ENCODE measurements around the gene DDX3X.
A peak's percentile ranks its signal among the peaks of the same experiment; 100 is the strongest.
"Not testable (repeated sequence)": the region's sequence is repeated elsewhere in the genome, so short reads cannot be mapped to it uniquely, and the experiment has no call there.

DDX3X gene

DNA sequence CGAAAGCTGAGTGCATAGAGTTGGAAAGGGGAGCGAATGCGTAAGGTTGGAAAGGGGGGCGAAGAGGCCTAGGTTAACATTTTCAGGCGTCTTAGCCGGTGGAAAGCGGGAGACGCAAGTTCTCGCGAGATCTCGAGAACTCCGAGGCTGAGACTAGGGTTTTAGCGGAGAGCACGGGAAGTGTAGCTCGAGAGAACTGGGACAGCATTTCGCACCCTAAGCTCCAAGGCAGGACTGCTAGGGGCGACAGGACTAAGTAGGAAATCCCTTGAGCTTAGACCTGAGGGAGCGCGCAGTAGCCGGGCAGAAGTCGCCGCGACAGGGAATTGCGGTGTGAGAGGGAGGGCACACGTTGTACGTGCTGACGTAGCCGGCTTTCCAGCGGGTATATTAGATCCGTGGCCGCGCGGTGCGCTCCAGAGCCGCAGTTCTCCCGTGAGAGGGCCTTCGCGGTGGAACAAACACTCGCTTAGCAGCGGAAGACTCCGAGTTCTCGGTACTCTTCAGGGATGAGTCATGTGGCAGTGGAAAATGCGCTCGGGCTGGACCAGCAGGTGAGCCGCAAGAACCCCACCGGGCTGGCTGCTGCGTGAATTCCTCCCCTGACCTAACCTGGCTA is at the start of gene DDX3X:
DDX3X (plus strand) TSS at position 419 of the 619 bp plus-strand sequence; CDS start at position 510, 91 bp downstream.
- DNase-seq: peak; percentile 89

DNA sequence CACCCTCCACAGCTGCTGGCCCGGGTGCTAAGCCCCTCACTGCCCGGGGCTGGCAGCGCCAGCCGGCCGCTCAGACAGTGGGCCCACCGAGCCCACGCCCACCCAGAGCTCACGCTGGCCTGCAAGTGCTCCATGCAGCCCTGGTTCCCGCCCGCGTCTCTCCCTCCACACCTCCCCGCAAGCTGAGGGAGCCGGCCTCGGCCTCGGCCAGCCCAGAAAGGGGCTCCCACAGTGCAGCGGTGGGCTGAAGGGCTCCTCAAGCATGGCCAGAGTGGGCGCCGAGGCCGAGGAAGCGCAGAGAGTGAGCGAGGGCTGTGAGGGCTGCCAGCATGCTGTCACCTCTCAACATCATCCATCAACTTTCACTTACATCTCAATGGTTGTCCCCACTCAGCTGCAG is 48.0 kb upstream of the DDX3X start:
- not testable (repeated sequence) for DNase-seq

DNA sequence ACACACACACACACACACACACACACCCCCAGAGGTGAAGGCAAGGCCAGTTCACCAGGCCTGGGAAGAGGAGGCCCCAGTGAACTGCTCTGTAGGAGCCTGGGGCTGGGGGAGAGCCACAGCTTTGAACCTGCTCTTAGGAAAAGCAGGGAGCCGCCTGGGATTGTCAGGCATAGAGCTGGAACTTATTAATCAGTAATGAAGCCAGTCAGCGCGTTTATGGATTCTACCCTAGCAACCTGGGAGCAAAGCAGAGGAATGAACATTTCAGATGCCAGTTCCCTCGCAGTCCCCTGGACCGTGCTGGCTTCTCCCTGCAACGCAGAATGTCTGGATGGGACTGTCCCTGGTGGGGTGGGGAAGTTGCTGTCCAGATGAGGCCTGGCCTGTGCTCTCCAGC is 45.3 kb upstream of the DDX3X start:
- DNase-seq: no peak

DNA sequence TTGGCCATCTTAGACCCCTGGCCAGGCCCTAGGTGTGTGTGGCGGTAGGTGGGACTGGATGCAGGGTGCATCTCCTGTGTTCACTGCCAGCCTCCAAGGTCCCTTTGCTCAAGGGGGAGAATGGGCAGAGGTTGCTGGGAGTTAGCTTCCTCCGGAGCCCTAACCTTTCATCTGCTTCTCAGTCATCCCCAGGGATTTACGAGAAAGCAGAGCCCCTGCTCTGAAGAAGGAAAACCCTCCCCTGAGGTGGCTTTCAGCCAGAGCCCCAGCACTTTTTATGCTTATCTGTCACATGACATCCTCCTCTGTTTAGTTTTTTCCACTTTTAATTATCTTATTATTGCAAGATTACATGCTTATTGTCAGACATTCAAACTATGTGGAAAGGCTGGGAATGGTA is 44.9 kb upstream of the DDX3X start:
- DNase-seq: no peak

DNA sequence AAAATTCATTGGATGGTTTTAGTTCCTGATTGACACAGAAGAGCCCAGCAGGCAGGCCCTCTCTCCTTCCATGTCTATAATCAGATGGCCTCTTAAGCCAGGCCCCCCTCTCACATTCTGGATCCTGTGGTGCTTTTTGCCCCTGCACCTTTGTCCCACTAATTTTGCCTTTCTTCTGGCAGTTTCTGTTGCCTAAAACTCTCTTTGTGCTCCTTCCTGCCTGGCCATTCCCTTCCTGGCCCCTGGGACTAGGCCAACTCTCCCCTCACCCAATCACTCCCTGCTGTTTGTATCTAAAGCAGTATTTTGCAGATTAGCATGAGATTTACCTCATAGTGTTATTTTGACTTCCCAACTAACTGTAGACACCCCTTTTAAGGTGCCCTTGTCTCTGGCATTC is 42.7 kb upstream of the DDX3X start:
- no peak for DNase-seq

DNA sequence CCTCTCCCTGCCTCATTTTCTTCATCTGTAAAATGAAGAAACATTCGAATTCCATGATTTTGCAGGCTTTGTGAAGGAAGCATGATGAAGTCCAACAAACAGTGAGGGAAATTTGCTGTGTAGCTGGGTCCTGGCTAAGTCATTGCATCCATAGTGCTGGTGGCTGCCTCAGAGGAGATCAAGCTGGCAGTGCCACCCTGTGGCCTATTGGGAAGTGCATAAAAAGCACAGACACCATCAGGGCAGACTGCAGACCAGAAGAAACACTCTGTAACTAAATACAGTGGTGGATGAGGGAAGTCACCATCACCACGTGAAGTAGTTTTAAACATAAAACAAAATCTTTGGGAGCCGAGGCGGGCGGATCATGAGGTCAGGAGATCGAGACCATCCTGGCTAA is 40.7 kb upstream of the DDX3X start:
- DNase-seq: no peak

DNA sequence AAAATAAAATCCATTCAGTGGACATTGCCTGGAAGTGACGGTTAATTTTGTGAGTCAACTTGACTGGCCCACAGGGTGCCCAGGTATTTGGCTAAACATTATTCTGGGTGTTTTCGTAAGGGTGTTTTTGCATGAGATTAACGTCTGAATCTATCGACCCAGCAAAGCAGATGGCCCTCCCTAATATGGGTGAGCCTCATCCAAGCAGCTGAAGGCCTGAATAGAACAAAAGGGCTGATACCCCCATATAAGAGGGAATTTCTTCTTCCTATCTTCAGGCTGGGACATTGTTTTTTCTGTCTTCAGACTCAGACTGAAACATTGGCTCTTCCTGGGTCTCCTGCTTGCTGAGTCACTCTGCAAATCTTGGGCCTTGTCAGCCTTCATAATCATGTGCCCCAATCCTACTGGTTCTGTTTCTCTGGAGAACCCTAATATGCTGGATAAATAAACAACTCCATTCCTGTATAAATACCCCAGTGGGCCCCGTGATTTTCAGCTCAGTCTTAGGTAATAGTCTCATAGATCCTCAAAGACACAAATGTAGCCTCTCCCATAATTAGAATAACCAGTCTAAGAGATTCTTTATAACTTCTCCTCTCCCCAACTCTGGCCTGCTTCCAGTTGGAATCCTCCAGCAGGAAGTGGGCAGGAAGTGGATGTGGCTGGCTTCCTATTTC is 33.1 kb upstream of the DDX3X start:
- DNase-seq: no peak

DNA sequence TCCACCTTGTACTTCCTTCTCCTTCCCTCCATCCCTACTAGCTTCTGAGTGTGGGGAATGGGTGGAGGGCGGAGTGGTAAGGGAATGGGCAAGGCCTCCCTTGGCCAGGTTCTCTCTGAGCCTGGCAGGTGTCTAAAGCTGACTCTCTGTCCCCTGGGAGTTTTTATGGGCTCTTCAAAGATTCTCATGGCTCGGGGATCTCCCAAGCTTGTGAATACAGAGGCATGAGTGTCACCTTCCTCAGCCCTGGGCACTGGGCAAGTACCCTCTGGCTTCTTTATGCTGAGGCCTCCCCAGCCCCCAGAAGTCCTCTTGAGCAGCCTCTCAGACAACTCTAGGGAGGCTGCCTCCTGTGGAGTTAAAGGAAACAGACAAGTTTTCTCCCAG is 32.5 kb upstream of the DDX3X start:
- no peak for DNase-seq

DNA sequence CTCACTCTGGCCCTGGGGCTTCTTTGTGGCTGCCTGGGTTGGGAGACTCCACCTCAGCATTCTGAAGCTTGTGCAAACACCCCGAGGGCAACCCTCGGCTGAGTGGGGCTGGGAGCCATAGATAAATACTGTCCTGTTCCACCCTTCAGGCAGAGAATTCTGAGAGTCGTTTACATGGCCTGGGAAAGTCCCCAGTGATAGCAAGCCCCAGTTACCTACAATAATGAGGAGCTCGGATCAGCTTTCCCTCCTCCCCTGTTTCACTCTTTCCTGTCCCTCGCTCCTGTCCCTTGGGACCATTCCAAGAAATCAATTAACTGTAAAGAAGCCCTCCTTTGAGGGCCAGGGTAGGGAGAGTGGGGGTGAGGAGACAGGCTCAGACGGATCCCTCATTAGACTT is 31.6 kb upstream of the DDX3X start:
- DNase-seq: no peak

DNA sequence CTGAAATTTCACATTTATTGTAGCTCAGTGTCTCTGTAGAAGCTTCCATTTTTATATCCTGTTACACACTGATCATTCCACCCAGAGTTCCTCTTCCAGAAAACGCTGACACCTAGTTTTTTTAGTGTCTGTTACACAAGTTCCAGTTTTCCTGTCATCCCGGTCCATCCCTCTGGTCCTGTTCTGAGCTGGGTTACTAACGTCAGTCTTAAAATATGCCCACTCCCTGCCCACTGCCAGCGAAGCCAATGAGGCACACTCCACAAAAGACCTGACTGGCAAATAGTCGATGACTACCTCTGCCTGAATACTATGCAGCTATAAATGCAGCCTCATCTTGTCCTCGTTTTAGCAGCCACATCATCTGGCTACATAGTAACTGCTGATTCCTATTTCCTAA is 30.9 kb upstream of the DDX3X start:
- DNase-seq: no peak

DNA sequence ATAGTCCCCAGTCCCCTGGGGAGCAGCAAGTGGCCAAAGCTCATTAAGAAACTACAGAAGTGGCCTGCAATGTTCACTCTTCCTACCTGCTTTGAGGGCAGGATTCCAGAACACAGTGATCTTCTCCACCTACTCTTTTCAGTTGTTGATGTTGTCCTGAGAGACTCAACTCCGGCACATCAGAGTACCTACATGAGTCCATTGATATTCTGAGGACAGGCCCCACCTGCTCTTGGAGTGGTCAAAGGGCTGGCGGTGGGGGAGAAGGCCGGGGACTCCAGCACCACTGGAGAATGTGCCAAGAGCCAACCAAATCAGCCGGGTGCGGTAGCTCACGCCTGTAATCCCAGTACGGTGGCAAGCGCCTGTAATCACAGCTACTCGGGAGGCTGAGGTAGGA is 29.8 kb upstream of the DDX3X start:
- no peak for DNase-seq

DNA sequence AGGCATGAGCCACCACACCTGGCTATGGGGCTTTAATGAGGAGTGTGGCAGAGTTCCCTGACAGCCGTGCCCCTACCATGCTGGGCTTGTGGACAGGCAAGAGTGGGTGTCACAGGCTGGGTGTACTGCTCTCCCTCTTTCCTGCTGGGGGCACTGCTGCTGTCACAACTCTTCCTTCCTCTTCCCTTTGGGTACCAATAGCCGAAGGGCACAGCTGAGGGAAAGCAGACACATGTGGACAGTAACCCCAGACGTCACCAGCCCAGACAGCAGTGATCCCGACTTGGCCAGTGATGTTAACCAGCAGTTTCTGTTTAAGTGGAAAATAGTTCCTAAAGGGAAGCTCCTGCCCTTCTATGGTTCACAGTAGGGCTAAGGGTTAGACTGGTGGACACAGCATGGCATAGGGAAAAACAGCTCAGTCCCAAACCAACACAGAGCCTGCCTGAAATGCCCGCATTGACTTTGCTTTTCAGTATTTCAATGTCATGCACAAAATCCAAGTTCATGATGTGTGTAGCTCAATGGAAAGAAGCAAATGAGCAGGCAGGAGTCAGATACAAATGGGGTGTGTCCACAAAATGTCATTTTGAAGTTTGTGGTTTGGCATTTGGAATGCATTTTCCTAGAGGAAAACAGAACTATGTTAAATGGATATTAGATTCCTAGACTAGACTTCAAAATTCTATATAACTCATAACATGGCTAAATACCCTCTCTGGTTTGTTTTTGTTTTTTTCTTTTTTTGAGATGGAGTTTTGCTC is 24.9 kb upstream of the DDX3X start:
- DNase-seq: no peak

DNA sequence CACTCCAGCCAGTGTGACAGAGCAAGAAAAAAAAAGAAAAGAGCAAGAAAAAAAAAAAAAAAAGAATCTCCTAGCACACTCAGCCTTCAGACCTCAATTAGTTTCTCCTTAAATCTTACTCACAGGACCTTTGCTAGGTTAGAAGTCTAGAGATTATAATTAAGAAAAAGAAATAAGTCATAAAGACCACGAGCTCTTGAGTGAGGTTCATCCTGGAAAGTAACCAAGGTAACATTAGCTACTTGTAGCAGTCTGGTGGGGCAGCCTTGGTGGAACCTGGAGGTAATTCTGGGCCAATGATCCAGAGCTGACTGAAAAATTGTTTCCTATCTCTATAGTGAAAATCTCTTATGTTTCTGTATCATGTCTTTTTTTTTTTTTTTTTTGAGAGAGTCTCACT is 21.2 kb upstream of the DDX3X start:
- no peak for DNase-seq

DNA sequence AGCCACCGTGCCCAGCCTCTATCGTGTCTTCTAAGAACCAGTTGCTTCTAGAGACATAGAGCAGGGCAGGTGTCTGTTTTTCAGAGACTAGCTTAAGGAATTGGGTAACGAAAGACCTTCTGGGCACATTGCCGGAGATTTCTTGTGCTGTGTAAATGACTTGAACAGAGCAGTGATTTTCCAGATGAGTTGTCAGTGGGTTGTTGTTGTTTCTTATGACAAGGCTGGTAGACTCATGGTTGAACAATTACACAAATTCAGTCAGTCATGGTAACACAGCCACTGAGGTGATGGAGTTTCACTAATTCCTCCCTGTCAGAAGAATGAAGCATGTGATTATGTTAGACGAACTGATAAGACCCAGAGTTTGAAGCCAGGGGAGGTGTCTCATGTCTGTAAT is 20.5 kb upstream of the DDX3X start:
- DNase-seq: no peak

DNA sequence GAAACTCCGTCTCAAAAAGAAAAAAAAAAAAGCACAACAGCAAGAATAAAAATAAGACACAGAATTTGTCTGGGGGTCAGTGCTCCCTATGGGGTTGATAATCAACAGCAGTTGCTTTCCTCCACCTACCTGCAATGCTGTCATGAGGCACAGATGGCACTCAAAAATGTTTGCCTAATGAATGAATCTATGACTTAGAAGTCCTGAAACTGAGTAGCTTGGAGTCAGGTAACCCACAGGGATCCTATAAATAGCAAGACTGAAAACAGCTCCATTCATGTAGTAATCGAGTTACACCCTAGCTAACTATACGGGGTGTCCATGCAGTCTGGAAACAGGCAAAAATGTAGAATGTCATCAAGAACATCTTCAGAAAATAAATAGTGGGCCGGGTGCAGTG is 19.8 kb upstream of the DDX3X start:
- no peak for DNase-seq

DNA sequence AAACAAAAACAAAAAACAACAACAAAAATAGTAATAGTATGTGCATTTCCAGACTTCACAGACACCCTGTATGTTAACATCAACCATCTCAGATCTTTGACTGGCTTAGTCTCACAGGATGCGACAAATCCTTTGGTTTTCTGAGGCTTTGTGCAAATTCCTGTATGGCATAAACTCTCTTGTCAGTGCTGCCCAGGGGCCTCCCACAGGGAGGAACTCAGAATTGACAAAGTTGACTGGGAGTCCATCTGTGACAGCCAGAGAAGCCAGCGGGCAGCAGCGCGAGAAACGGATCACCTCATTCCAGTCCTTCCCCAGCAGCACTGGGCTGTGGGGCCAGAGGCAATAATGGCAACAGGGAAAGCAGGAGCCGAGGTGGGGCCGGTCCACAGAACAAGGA is 19.1 kb upstream of the DDX3X start:
- no peak for DNase-seq

DNA sequence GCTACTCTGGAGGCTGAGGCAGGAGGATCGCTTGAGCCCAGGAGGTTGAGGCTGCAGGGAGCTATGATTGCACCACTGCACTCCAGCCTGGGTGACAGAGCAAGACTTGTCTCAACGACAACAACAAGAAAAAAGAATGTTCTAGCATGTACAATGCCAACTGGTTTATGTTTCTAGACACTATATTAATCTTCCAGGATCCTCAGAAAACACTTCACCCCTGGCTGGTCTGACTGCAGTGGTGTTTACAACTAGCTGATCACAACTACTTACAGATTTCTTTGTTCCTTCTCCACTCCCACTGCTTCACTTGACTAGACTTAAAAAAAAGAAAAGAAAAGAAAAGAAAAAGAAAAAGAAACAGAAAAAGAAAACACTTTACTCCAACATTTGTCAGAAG is 17.7 kb upstream of the DDX3X start:
- DNase-seq: not testable (repeated sequence)

DNA sequence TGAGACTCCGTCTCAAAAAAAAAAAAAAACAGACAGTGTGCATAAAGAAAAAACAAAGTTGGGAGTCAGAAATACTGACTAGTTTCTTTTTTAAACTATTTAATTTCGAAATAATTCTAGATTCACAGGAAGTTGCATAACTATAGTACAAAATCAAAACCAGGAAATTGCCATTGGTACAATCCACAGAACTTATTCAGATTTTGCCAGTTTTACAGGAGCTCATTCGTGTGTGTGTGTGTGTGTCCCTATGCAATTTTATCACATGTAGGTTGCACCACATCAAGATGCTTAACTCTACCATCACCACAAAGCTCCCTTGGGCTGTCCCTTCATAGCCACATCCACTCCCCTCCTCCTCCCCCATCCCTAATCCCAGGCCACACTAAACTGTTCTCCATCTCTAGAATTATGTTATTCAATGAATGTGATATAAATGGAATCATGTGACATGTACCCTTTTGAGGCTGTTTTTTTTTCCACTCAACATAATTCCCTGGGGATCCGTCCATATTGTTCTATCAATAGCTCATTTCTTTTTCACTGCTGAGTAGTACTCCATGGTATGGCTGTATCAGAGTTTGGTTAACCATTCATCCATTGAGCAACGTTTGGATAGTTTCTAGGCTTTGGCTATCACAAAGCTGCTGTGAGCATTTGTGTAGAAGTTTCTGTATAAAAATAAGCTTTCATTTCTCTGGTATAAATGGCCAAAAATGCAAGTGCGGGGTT is 16.3 kb upstream of the DDX3X start:
- DNase-seq: no peak

DNA sequence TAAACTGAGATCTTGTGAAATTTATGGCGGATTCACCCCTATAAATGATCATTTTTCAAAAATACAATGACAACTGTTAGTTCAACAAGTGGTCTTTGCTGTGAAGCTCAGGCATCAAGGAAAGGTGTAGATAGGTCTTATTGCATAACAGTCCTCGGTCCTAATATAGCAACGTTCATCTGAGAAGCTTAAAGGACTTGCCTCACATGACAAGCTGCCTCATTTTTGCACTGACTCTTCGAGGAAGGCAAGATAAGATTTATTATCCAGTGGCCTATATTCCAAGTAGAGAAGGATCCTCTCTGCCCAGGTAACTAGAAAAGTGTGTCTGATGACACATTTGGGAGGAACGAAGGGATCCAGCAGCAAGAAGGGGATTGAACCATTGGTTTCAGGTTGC is 13.6 kb upstream of the DDX3X start:
- no peak for DNase-seq

DNA sequence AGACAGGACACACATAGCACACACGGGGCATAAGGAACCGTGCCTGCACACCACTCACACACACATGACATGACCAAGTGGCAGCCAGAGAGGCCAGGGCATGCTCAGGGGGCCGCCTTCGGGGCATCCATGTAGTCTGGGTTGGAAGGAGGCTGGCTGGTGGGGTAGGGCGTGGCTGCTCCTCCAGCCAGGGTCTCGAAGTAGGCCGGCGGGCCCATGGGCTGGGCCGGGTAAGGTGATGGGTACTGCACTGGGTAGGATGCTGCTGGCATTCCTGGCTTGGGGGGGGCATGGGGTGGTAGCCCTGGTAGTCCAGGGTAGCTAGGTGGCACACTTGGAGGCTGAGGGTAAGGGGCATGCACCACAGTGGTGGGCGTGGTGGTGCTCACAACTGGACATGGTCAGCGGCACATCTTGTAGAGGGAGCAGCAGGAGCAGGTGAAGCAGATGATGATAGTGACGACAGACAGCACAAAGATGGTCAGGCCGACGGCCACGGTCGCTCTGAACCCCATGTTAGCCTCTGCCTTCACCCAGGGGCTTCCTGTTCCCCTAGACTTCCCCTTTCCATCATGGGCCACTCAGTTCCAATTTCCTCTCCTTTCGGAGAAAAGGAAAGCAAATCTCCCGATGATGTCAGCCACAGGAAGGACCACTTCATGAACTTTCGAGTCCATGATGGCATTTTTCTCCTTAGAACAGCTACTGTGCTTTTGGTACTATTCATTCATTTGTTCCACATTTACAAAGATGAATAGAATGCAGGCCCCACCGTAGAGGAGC is 10.9 kb upstream of the DDX3X start:
- no peak for DNase-seq

DNA sequence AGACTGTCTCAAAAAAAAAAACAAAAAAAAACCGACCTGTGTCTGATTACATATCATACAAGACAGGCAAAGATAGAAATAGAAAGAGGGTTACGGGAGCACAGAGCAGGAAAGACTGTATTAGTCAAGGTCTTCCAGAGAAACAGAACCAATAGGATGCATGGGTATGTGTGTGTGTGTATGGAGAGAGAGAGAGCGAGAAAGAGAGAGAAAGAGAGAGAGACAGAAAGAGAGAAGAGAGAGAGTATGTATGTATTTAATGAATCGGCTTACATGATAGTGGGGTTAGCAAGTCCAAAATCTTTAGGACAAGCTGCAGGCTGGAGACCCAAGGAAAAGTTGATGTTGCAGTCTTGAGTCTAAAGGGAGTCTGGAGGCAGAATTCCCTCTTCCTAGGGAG is 7.5 kb upstream of the DDX3X start:
- no peak for DNase-seq

DNA sequence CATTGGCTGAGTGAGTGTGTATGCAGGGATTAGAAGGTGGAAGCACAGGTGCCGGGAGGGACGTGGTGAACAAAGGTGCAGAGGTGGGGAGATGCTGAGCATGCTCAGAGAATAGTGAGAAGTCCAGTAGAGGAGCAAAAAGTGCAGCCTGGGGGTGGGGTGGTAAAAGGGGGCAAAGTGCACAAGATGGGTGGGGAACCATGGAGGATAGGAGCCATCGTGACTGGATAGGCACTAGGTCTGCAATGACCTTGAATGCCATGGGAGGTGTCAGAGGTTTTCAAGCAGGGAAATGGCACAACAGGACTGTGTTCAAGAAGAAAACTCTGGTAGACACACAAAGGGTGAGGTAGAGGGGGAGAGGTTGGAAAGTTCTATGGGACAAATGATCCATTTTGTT is 6.6 kb upstream of the DDX3X start:
- no peak for DNase-seq

DNA sequence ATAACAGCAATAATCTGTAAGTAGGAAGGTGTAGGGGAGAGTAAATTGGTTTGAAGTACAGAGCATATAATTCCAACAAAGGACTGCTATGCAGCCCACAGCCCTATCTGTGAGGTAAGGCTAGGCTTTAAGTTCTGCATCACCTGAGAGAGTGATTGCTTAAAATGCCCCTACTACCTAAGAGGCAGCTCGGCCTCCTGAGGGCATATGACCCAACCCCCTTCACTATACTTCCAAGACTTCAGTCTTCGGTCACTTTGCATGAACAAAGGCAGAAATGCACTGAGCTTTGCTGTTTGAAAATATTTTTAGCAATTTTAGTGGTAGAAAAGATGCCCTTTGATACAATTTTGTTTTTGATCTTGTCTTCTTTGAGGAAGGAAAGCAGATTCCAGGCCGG is 4.9 kb upstream of the DDX3X start:
- no peak for DNase-seq
